Heart left ventricle (tissue), 16 donors: ENCODE measurements around the gene STX8. TPM values are rescaled to one million over a fixed set of nuclear protein-coding genes. Genes with fewer than 3 reads are reported as not detected.

Experiments used
- ATAC-seq, 4 donors: fragments of 200-7000 bp; cut with Tn5 transposase; one replicate each; pipeline ENCODE4 v1.9.1; 2020 to 2022; ENCODE audit warnings: moderate library complexity in 4 of 4, mild to moderate bottlenecking in 3 of 4, moderate number of reproducible peaks in 1 of 4
- DNase-seq, 5 donors: peaks; one replicate each; pipeline ENCODE4 v3.0.0-alpha.2; 2020
- H3K27ac ChIP-seq, 12 donors: fragments of 200-600 bp; sonication (generic) in 4 of 12; one replicate each; pipeline versions ENCODE4 v1.5.0 to v1.8.0; 2016 to 2022; ENCODE audit warnings: mild to moderate bottlenecking in 2 of 12
- H3K27me3 ChIP-seq, 9 donors: fragments of 200-600 bp; sonication (generic) in 2 of 9; one replicate each; pipeline versions ENCODE4 v1.5.1 to v1.8.0; 2016 to 2022; ENCODE audit warnings: mild to moderate bottlenecking in 3 of 9
- H3K36me3 ChIP-seq, 9 donors: fragments of 200-600 bp; sonication (generic) in 2 of 9; one replicate each; pipeline versions ENCODE4 v1.5.0 to v1.8.0; 2018 to 2022; ENCODE audit warnings: mild to moderate bottlenecking in 2 of 9
- H3K4me1 ChIP-seq, 12 donors: fragments of 200-600 bp; sonication (generic) in 4 of 12; one replicate each; pipeline versions ENCODE4 v1.5.0 to v1.8.0; 2016 to 2022; ENCODE audit warnings: mild to moderate bottlenecking in 3 of 12
- H3K4me3 ChIP-seq, 12 donors: fragments of 200-600 bp; sonication (generic) in 4 of 12; one replicate each; pipeline versions ENCODE4 v1.5.0 to v1.8.0; 2017 to 2022; ENCODE audit warnings: mild to moderate bottlenecking in 9 of 12, moderate library complexity in 4 of 12
- H3K9me3 ChIP-seq, 12 donors: fragments of 200-600 bp; sonication (generic) in 4 of 12; one replicate each; pipeline versions ENCODE4 v1.5.0 to v1.8.0; 2016 to 2022; ENCODE audit warnings: mild to moderate bottlenecking in 1 of 12
- CTCF ChIP-seq, 12 donors: fragments of 200-600 bp; sonication (generic) in 4 of 12; IDR thresholded peaks; one replicate each; pipeline versions ENCODE4 v1.5.0 to v1.8.0; 2018 to 2022; ENCODE audit warnings: antibody characterized with exemption in 12 of 12, mild to moderate bottlenecking in 5 of 12
- POLR2A ChIP-seq, 2 donors: fragments of 450-650 bp; IDR thresholded peaks; one replicate each; pipeline ENCODE4 v1.6.1; 2017; ENCODE audit warnings: antibody characterized with exemption in 2 of 2, mild to moderate bottlenecking in 2 of 2, moderate library complexity in 2 of 2
- WGBS, 4 donors: extraction: QIAGEN DNeasy Blood & Tissue Kit in 2 of 4; methylation state at CpG; one replicate each; pipeline versions ENCODE4 v1.1.5 to v1.1.7; 2013 to 2018; 5-methylcytosine and 5-hydroxymethylcytosine counted together
- intact Hi-C, 10 donors: fragments of 100-400 bp; cut with DNase I; formaldehyde crosslinking; loops; one replicate each; pipeline versions ENCODE4 v1.11.1 to v1.14.2; 2022
- polyA plus RNA-seq, 2 donors: library from polyadenylated mRNA; stranded (reverse); fragments of 200-250 nt; gene quantifications; one replicate each; pipeline ENCODE4 v1.2.3, GENCODE V29; 2013
- total RNA-seq, 9 donors: library from RNA; depleted of rRNA in 2 of 9; stranded (reverse); fragments of >200 nt in 2 of 9; fragmentation: NEBNext Ultra II Directional in 3 of 9; extraction: Animal tissue kit (Norgen Biotek cat#: 25700) in 3 of 9; gene quantifications; one replicate each; pipeline versions ENCODE4 v1.1.0 to v1.2.4, GENCODE V29; 2016 to 2023
- donor health status: ischemic (EF 13 %, LVEDD 7.1; RV severe dilation, severe dysfunction).
- donor health status: healthy with polysubstance abuse.
- donor health status: DM: no; HTN: yes; CAD: no.
- donor health status: DM: no; HTN: no; CAD: no.
- donor health status: ischemic (EF 25% LVEDD 6.9; RV normal size, moderate dysfunction).
- donor health status: ischemic (EF 25% LVEDD 5.7; RV mildly dilated, moderate dysfunction).
- donor health status: healthy.
- donor health status: DM: yes; HTN: yes; CAD: no.
- donor health status: ischemic (EF 35%, LVEDD 5.7; RV mildly dilated, moderate dysfunction).
- donor health status: nonischemic (EF 11% LVEDD 7.7; RV severe dilation, severe dysfunction).
- donor health status: DM: yes; HTN: yes; CAD: no.
- donor health status: PGD.
- donor health status: ischemic (EF 29% LVEDD 5.4; RV normal size, mild dysfunction).
- donor health status: nonischemic (EF 23%, LVEDD 6.1; RV moderate dilation, normal function).

STX8 gene
- total and polyA plus RNA-seq, 11 donors = 43.2 to 86.0 (median 62.3) TPM

DNA sequence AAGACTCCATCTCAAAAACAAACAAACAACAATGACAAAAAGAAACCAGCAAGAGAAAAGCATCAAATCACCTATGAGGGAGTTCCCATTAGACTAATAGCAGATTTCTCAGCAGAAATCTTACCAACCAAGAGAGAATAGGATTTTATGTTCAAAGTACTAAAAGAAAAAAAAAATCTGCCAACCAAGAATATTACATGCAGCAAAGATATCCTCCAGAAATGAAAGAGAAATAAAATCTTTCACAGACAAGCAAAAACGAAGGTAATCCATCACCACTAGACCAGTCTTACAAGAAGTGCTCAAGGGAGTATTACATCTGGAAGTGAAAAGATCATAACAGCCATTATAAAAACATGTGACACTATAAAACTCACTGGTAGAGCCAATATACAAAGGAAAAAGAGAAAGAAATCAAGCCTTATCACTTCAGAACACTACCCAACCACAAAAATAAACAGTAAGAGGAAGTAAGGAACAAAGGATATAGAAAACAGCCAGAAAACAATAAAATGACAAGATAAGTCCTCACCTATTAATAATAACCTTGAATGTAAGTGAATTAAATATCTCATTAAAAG is 66.3 kb downstream of the STX8 start:
- no peaks in the 10 kb centered on the region for H3K4me1 ChIP-seq
- H3K4me3 ChIP-seq = no peak overlapping the region
- WGBS, 4 donors = 78 to 89% (median 85%) methylated on average over 1 of the region's 1 CpG
- no peak for DNase-seq
- H3K9me3 ChIP-seq = peaks cover 0 to 48% (median 20%) of the 10 kb centered on the region in 12 donors
- no peak for ATAC-seq
- H3K27me3 ChIP-seq = no peaks in the 10 kb centered on the region
- H3K27ac ChIP-seq = no peak overlapping the region
- TF ChIP-seq CTCF (IDR thresholded peaks at IDR 0.05) (no peak), POLR2A (IDR thresholded peaks at IDR 0.05) (no peak)
- intact Hi-C loops = no loop called here
- H3K36me3 ChIP-seq = peaks cover 0 to 3% (median 0%) of the 10 kb centered on the region in 9 donors

DNA sequence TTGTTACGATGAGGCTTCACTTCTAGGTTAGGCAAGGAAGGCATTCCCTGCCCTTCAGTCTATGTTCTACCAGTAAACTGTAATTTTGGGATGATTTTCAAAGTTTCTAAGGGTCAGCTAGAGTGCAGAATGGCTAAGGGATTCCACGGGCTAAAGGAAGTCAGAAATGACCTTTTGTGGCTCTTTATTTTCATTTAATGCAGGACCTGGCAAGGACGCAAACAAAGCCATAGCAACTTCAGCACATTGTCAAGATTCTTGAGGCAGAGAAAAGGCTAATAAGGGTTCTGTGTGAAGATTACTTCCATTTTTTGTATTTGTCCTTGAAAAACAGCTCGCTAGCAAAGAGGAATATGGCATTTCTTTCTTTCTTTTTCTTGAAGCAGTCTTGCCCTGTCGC is 76.6 kb downstream of the STX8 start:
- no peaks in the 10 kb centered on the region for H3K4me1 ChIP-seq
- no peaks in the 10 kb centered on the region for H3K9me3 ChIP-seq
- H3K27me3 ChIP-seq = no peaks in the 10 kb centered on the region
- no peak overlapping the region for H3K4me3 ChIP-seq
- H3K36me3 ChIP-seq = peaks cover 0 to 19% (median 9%) of the 10 kb centered on the region in 9 donors
- DNase-seq (no peak), ATAC-seq (no peak)
- intact Hi-C loops = no loop called here
- WGBS, 4 donors = 90 to 94% (median 91%) methylated on average over 5 of the region's 5 CpGs
- TF ChIP-seq CTCF (IDR thresholded peaks at IDR 0.05) (no peak), POLR2A (IDR thresholded peaks at IDR 0.05) (no peak)
- no peak overlapping the region for H3K27ac ChIP-seq

GRCh38 chr17:9498490-9498889 is 77.1 kb downstream of the STX8 start:
- H3K36me3 ChIP-seq = peaks cover 0 to 17% (median 9%) of the 10 kb centered on the region in 9 donors
- no peak for DNase-seq
- 80 to 99% (median 93%) methylated on average over 3 of the region's 3 CpGs for WGBS, 4 donors

DNA sequence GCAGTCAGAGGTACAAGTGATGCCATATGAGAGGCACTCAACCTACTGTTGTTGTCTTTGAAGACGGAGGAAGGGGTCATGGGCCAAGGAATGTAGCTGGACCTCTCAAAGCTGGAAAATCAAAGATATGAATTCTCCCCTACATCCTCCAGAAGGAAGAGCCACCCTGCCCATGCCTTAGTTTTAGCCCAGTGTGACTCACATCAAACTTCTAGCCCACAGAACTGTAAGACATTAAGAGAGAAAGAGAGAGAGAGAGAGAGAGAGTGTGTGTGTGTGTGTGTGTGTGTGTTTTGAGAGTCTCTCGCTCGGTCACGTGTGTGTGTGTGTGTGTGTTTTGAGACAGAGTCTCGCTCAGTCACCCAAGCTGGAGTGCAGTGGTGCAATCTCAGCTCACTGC is 87.1 kb downstream of the STX8 start:
- WGBS, 4 donors = 90 to 98% (median 96%) methylated on average over 5 of the region's 5 CpGs
- TF ChIP-seq CTCF (IDR thresholded peaks at IDR 0.05) (no peak), POLR2A (IDR thresholded peaks at IDR 0.05) (no peak)
- H3K4me3 ChIP-seq = no peak overlapping the region
- DNase-seq (no peak), ATAC-seq (no peak)
- no peaks in the 10 kb centered on the region for H3K4me1 ChIP-seq
- intact Hi-C loops = no loop called here
- no peak overlapping the region for H3K27ac ChIP-seq
- peaks cover 0 to 7% (median 0%) of the 10 kb centered on the region in 12 donors for H3K9me3 ChIP-seq
- peaks cover 0 to 22% (median 11%) of the 10 kb centered on the region in 9 donors for H3K36me3 ChIP-seq
- no peaks in the 10 kb centered on the region for H3K27me3 ChIP-seq

More at GRCh38 chr17:9498490-9498889, 77.1 kb downstream of the STX8 start:
- Histone ChIP-seq H3K4me3 (no peak overlapping the region), H3K9me3 (no peaks in the 10 kb centered on the region), H3K4me1 (no peaks in the 10 kb centered on the region), H3K27ac (no peak overlapping the region), H3K27me3 (no peaks in the 10 kb centered on the region)
- intact Hi-C loops = no loop called here
- TF ChIP-seq CTCF (IDR thresholded peaks at IDR 0.05) (no peak), POLR2A (IDR thresholded peaks at IDR 0.05) (no peak)
- ATAC-seq = no peak
